DMS153 (cell line): Measurements from ENCODE around the gene ZNF581.

Source experiments
- DNase-seq: peaks from one replicate; lab custom pipeline; 2025; lab: John Stamatoyannopoulos, UW

Gene ZNF581

GRCh38 chr19:55611300-55611982 lies 32.0 kb upstream of the ZNF581 start:
- no peak for DNase-seq

DNA sequence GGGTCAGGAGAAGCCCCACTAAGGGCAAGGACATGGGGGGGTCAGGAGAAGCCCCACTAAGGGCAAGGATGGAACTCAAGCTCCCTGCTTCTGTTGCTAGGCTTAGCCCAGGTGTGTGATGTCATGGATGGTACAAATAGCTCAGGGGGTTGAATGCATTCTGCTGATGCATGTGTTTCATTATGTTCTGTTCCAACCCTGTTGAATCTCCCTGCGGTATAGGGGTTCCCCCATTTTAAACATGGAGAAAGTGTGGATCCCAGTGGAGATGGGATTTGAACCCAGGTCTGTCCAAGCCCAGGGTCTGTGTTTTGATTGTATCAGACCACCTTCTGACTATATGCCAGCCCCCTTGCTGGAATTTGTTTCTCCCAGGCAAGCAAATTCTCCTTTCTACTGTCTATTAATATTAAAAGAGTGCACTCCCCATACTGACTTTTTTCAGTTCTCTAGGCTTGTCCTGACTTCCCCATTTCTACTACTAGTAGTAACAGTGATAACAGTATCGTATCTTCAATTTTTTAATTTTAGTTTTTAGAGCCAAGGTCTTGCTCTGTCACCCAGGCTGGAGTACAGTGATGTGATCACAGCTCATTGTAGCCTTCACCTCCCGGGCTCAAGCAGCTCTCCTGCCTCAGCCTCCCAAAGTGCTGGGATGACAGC lies 31.3 kb upstream of the ZNF581 start:
- DNase-seq: no peak

DNA sequence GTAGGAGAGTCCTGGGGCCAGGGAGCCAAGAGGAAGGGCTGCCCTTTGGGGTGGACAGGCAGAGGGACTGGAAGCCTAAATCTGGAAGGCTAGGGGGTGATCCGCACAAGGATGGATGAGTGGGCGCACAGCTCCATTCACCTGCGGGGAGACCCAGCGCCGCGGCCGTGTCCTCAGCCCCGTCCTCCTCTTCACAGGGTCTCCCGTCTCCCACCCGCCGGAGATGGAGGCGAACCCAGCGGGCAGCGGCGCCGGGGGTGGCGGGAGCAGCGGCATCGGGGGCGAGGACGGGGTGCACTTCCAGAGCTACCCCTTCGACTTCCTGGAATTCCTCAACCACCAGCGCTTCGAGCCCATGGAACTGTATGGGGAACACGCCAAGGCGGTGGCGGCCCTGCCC lies 30.1 kb upstream of the ZNF581 start:
- DNase-seq: no peak

DNA sequence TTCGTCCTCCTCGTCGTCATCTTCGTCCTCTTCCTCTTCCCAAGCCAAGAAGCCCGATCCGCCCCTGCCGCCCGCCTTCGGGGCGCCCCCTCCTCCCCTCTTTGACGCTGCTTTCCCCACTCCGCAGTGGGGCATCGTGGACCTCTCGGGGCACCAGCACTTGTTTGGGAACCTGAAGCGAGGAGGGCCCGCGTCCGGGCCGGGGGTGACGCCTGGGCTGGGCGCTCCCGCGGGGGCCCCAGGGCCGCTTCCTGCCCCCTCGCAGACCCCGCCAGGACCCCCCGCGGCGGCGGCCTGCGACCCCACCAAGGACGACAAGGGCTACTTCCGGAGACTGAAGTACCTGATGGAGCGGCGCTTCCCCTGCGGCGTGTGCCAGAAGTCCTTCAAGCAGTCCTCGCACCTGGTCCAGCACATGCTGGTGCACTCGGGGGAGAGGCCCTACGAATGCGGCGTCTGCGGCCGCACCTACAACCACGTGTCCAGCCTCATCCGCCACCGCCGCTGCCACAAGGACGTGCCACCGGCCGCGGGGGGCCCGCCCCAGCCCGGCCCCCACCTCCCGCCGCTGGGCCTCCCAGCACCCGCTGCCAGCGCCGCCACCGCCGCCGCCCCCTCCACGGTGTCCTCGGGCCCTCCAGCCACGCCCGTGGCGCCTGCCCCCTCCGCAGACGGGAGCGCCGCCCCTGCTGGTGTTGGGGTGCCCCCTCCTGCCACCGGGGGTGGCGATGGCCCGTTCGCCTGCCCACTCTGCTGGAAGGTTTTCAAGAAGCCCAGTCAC lies 29.3 kb upstream of the ZNF581 start:
- DNase-seq: no peak

DNA sequence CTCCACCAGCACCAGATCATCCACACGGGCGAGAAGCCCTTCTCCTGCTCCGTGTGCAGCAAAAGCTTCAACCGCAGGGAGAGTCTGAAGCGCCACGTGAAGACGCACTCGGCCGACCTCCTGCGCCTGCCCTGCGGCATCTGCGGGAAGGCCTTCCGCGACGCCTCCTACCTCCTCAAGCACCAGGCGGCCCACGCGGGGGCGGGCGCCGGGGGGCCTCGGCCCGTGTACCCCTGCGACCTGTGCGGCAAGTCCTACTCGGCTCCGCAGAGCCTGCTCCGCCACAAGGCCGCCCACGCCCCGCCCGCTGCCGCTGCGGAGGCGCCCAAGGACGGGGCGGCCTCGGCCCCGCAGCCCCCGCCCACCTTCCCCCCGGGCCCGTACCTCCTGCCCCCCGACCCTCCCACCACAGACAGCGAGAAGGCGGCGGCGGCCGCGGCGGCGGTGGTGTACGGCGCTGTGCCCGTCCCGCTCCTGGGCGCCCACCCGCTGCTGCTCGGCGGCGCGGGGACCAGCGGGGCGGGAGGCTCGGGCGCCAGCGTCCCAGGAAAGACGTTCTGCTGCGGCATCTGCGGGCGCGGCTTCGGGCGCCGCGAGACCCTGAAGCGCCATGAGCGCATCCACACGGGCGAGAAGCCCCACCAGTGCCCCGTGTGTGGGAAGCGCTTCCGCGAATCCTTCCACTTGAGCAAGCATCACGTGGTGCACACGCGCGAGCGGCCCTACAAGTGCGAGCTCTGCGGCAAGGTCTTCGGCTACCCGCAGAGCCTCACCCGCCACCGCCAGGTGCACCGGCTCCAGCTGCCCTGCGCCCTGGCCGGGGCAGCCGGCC lies 28.5 kb upstream of the ZNF581 start:
- no peak for DNase-seq

- DNase-seq: no peak
Measured at GRCh38 chr19:55615543-55616394, 27.7 kb upstream of the ZNF581 start.

DNA sequence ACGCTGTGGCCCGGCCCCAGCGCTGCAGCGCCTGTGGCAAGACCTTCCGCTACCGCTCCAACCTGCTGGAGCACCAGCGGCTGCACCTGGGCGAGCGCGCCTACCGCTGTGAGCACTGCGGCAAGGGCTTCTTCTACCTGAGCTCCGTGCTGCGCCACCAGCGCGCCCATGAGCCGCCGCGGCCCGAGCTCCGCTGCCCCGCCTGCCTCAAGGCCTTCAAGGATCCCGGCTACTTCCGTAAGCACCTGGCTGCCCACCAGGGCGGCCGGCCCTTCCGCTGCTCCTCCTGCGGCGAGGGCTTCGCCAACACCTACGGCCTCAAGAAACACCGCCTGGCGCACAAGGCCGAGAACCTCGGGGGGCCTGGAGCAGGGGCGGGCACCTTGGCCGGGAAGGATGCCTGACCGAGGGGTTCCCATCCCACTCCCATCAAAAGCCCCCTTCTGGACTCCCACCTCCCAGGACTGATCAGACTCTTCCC lies 27.0 kb upstream of the ZNF581 start:
- DNase-seq: no peak

DNA sequence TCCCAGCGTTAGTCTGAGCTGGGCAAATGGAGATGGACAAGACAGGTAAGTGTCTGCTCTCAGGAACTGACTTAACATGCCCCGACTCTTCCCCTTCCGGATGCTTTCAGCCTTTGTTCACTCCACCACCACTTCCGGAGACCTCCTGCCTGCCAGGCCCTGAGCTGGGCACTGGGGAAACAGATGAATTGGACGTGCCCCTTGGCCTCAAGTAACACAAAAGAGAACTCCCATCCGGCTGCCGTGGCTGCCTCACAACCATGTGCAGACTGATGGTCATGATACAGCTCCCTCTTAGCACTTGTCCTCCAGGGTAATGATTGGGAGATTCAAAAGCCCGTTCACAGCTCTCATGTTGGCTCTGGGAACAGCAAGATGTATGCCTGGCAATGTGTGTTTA lies 26.0 kb upstream of the ZNF581 start:
- no peak for DNase-seq

GRCh38 chr19:55618426-55618825 lies 25.0 kb upstream of the ZNF581 start:
- no peak for DNase-seq

GRCh38 chr19:55619286-55619685 lies 24.2 kb upstream of the ZNF581 start:
- DNase-seq: no peak

- no peak for DNase-seq
Measured at GRCh38 chr19:55620410-55621204, 22.8 kb upstream of the ZNF581 start.

GRCh38 chr19:55621205-55621672 lies 22.2 kb upstream of the ZNF581 start:
- DNase-seq: no peak

- DNase-seq: no peak
Measured at GRCh38 chr19:55621673-55622231, 21.7 kb upstream of the ZNF581 start.

DNA sequence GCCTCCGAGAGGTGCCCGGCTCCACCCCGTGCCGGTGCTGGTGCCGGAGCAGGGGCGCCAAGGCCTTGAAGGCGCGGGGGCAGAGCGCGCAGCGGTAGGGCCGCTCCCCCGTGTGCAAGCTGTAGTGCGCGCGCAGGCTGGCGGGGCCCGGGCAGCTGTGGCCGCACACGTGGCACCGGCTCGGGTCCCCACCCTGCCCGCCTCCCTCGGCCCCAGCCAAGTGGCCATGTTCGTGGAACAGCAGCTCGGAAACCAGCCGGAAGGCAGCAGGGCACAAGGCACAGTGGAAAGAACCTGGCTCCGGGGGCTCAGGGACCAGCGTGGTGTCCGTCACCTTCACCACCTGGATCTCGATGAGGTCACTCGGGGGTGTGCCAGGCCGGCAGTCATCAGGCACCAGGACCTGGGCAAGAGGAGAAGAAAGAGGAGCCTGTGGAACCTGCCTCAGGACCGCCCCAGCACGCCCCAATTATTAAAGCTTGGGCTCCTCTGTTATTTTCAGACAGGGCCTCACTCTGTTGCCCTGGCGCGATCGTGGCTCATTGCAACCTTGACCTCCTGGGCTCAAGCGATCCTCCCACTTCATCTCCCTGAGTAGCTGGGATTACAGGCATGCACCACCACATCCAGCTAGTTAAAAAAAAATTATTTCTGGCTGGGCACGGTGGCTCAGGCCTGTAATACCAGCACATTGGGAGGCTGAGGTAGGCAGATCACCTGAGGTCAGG lies 21.0 kb upstream of the ZNF581 start:
- no peak for DNase-seq

- no peak for DNase-seq
Measured at GRCh38 chr19:55623130-55623529, 20.3 kb upstream of the ZNF581 start.

- no peak for DNase-seq
Measured at GRCh38 chr19:55623561-55623960, 19.9 kb upstream of the ZNF581 start.

- DNase-seq: peak; percentile 85
Measured at GRCh38 chr19:55624109-55625003, 19.1 kb upstream of the ZNF581 start, which contains the start of gene ZNF784. Gene ZNF784 (minus strand): TSS chr19:55624566. CDS start chr19:55624561, 5 bp downstream.

- DNase-seq: no peak
Measured at GRCh38 chr19:55625004-55625326, 18.5 kb upstream of the ZNF581 start.
